GM12874 (cell line): Measurements from ENCODE around the gene NHSL1.

Experiments used
- CTCF ChIP-seq: IDR thresholded peaks from 2 replicates; pipeline ENCODE4 v1.5.1; 2011; ENCODE audit warnings: low read depth, mild to moderate bottlenecking, control low read depth, low read length, moderate library complexity; ENCODE audit not compliant: insufficient read depth

Gene NHSL1

DNA sequence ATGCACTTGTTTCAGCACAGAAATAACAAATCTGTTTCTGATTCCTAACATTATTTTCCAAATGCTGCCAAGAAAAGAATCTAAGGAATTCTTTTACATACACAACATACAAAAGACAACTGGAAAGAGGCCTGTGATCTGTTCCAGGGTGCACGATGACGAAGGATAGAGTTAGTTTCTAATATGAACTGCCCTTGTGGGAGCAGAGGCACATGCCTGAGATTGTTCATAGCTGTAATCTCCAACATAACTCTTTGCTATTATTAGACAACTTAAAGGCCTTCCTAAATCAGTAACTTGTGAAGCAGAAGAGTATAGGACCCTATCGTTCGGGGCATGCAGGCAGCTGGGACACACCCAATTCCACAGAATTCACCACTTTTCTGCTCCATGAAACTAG lies 41.2 kb upstream of the NHSL1 start:
- no peak for TF ChIP-seq CTCF

DNA sequence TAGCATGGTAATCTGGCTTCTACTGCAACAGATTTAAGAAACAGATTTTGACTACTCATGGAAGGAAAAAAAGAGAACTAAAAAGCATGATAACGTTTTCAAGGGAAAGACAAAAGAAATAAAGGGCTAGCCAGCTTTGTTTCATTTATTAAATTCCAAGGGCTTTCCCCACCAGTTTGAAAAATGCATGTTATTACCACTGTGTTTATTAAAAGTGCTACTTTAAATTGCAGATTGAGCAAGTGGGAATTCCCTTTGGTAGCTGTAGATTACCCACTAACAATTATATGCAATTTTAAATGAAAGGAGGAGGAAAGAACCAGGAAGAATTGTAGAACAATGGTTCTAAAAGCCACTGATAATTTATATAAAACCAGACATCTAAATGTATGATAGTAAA lies 40.6 kb upstream of the NHSL1 start:
- TF ChIP-seq CTCF, result no peak

DNA sequence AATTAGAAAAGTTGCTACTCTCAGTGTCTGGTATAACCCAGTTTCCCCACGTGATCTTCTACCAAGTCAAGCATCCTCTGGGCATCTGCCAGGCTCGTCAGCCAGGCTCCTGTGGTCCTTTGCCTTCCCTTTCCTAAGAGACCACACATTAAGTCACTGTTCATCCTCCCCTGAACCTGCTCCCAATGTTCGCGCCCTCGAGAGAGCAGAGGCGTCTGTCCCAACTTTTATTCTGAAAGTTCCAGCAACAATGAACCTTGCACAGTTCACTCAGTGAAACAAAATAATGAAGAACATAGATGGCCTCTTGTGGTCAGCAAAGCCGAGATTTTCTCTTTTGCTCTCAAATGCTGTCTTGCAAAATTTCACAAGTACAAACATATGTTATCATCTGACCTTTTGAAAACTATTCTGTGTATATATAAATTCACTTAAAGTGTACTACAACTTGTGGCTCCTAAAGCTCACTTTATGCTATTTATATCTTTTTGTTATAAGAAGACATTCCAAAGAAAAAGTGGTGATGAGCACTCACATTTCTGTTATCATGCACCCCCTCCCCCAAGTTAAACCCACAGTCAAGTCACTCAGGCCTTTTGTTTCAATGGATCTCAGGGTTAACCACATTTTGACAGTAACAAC lies 39.2 kb upstream of the NHSL1 start:
- no peak for TF ChIP-seq CTCF

- no peak for TF ChIP-seq CTCF
These were observed 37.8 kb upstream of the NHSL1 start for GRCh38 chr6:138537106-138537505.

- no peak for TF ChIP-seq CTCF
These were observed 36.6 kb upstream of the NHSL1 start for GRCh38 chr6:138535728-138536455.

- TF ChIP-seq CTCF, result no peak
These were observed 34.4 kb upstream of the NHSL1 start for GRCh38 chr6:138533667-138534066.

- TF ChIP-seq CTCF, result no peak
These were observed 32.1 kb upstream of the NHSL1 start for GRCh38 chr6:138531387-138531786.
